ENCODE measurements around the gene COBL.

DNA sequence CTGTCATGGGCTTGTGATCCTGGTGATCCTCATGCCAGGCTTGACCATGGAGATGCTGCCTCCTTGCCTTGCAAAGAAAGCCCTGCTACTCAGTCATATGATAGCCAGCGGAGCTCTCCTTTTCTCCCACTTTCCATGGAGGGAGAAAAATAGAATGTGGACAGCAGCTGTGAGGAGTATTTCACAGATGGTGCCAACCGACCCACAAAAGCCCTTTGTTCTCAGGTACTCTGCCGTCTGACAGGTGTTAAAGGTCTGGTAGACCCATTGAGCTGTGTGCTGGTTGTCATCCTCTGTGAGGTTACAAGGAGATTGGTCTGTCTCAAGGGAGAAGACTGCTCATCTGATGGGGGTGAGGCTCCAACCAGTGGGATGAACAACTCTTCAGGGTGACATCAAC lies 29.5 kb upstream of the COBL start:
- no peak for TF ChIP-seq CTCF (conservative IDR thresholded peaks at IDR 0.05; ENCODE audit: low read length)
- no peak for TF ChIP-seq EZH2phosphoT487 (IDR thresholded peaks at IDR 0.05; ENCODE audit: borderline replicate concordance)

Data from Loucy (cell line).